Measurements from ENCODE around the gene UBE2D2. TPM values are rescaled to one million over a fixed set of nuclear protein-coding genes. Genes with fewer than 3 reads are reported as not detected.

The UBE2D2 gene
- total and polyA plus RNA-seq, 10 of the 15 experiments (the other 5 are each of a cell fraction or from before 2014, with no cell fraction given), result 58.6 to 245 (median 128) TPM

DNA sequence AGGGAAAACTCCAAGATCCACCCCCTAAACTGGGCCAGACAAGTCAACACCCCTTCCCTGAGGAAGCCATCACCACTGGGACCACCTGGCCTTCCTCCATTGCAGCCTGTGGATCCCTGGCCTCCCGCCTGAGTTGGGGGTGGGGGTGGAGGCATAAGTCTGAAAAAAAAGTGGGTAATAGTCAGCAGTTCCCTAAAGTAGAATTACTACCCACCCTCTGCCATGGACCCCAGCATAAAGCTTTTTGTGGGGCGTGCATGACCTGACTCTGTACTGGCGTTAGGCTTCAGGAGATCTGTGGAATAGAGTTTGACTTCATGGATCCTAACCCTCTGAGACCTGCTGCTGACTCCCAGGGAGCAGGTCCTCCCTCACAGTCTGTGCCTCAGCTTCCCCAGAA is 85.0 kb downstream of the UBE2D2 start:
- BruUV-seq (replicated peaks), result no TSS peak
- H3K4me2 ChIP-seq (ENCODE audit: control insufficient read depth, insufficient read depth), result no peak overlapping the region
- ChIA-PET SMC1A (ENCODE audit: uncharacterized antibody, unreplicated experiment) (interaction anchor here (1.0 to 9.6 kb wide), 2 partner anchors 11 to 223 kb away, joined by 3 to 175 read pairs; no protein-coding TSS in a partner anchor), POLR2A (interaction anchor here (0.6 to 1.3 kb wide), 2 partner anchors 8 to 73 kb away, joined by 3 to 4 read pairs; no protein-coding TSS in a partner anchor), CTCF (interaction anchor here (0.7 to 9.3 kb wide), 3 partner anchors 10 to 14 kb away, joined by 3 to 201 read pairs (median 12); no protein-coding TSS in a partner anchor), RAD21 (ENCODE audit: unreplicated experiment) (interaction anchor here (10.9 kb wide), 1 partner anchor 10 kb away, joined by 265 read pairs; no protein-coding TSS in a partner anchor)
- no peaks in the 10 kb centered on the region for H4K20me1 ChIP-seq (ENCODE audit: control insufficient read depth, insufficient read depth)
- intact Hi-C loops (cut with micrococcal nuclease; ENCODE audit: unreplicated experiment) (no loop called here), in situ Hi-C loops (cut with MboI) (no loop called here)
- ATAC-seq (no peak), FAIRE-seq (no peak), DNase-seq (ENCODE audit: low read depth, low spot score) (no peak)
- H3K36me3 ChIP-seq (ENCODE audit: control insufficient read depth in 2 of 2, insufficient read depth in 2 of 2, low read length in 1 of 2), result no peaks in the 10 kb centered on the region
- peaks cover 37% of the 10 kb centered on the region for H3K79me2 ChIP-seq (ENCODE audit: control insufficient read depth, insufficient read depth, low read length)
- H3K27me3 ChIP-seq (replicated peaks in 1 of 2; ENCODE audit: control insufficient read depth in 2 of 2, insufficient read depth in 2 of 2, low read length in 1 of 2), result no peaks in the 10 kb centered on the region
- H3K9me3 ChIP-seq (replicated peaks; ENCODE audit: control insufficient read depth, insufficient read depth, low read length), result no peaks in the 10 kb centered on the region
- peaks cover 18% of the 10 kb centered on the region for H3K4me1 ChIP-seq (ENCODE audit: control insufficient read depth, insufficient read depth, low read length)
- H3K4me3 ChIP-seq, result no peak overlapping the region
- no peak overlapping the region for H3K9ac ChIP-seq (ENCODE audit: control insufficient read depth, insufficient read depth, low read length)
- no peak overlapping the region for H2AFZ ChIP-seq (ENCODE audit: control insufficient read depth, low read depth, low read length)
- no peak for TF ChIP-seq BCL11A (IDR thresholded peaks at IDR 0.05; ENCODE audit: low read depth, low read length)
- TF ChIP-seq RAD51 (IDR thresholded peaks at IDR 0.05), result no peak
- TF ChIP-seq ZNF274 (IDR thresholded peaks at IDR 0.05; ENCODE audit: insufficient read depth, insufficient read length), result no peak
- no peak for TF ChIP-seq BHLHE40 (IDR thresholded peaks at IDR 0.05; ENCODE audit: borderline replicate concordance in 1 of 2, low read depth in 2 of 2, low read length in 1 of 2)
- no peak for TF ChIP-seq SPI1 (IDR thresholded peaks at IDR 0.05; ENCODE audit: borderline replicate concordance, insufficient read depth, low read depth, low read length)
- TF ChIP-seq, protein P1, sequence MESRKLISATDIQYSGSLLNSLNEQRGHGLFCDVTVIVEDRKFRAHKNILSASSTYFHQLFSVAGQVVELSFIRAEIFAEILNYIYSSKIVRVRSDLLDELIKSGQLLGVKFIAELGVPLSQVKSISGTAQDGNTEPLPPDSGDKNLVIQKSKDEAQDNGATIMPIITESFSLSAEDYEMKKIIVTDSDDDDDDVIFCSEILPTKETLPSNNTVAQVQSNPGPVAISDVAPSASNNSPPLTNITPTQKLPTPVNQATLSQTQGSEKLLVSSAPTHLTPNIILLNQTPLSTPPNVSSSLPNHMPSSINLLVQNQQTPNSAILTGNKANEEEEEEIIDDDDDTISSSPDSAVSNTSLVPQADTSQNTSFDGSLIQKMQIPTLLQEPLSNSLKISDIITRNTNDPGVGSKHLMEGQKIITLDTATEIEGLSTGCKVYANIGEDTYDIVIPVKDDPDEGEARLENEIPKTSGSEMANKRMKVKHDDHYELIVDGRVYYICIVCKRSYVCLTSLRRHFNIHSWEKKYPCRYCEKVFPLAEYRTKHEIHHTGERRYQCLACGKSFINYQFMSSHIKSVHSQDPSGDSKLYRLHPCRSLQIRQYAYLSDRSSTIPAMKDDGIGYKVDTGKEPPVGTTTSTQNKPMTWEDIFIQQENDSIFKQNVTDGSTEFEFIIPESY (IDR thresholded peaks at IDR 0.05), result no peak
- TF ChIP-seq, protein P2, sequence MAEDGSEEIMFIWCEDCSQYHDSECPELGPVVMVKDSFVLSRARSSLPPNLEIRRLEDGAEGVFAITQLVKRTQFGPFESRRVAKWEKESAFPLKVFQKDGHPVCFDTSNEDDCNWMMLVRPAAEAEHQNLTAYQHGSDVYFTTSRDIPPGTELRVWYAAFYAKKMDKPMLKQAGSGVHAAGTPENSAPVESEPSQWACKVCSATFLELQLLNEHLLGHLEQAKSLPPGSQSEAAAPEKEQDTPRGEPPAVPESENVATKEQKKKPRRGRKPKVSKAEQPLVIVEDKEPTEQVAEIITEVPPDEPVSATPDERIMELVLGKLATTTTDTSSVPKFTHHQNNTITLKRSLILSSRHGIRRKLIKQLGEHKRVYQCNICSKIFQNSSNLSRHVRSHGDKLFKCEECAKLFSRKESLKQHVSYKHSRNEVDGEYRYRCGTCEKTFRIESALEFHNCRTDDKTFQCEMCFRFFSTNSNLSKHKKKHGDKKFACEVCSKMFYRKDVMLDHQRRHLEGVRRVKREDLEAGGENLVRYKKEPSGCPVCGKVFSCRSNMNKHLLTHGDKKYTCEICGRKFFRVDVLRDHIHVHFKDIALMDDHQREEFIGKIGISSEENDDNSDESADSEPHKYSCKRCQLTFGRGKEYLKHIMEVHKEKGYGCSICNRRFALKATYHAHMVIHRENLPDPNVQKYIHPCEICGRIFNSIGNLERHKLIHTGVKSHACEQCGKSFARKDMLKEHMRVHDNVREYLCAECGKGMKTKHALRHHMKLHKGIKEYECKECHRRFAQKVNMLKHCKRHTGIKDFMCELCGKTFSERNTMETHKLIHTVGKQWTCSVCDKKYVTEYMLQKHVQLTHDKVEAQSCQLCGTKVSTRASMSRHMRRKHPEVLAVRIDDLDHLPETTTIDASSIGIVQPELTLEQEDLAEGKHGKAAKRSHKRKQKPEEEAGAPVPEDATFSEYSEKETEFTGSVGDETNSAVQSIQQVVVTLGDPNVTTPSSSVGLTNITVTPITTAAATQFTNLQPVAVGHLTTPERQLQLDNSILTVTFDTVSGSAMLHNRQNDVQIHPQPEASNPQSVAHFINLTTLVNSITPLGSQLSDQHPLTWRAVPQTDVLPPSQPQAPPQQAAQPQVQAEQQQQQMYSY (CRISPR knock-in tag; IDR thresholded peaks at IDR 0.05), result no peak
- TF ChIP-seq, protein P3, sequence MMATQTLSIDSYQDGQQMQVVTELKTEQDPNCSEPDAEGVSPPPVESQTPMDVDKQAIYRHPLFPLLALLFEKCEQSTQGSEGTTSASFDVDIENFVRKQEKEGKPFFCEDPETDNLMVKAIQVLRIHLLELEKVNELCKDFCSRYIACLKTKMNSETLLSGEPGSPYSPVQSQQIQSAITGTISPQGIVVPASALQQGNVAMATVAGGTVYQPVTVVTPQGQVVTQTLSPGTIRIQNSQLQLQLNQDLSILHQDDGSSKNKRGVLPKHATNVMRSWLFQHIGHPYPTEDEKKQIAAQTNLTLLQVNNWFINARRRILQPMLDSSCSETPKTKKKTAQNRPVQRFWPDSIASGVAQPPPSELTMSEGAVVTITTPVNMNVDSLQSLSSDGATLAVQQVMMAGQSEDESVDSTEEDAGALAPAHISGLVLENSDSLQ (IDR thresholded peaks at IDR 0.05), result no peak
- no peak for TF ChIP-seq ETV6 (conservative IDR thresholded peaks at IDR 0.05 in 1 of 2, IDR thresholded peaks at IDR 0.05 in 1 of 2; ENCODE audit: borderline replicate concordance in 1 of 2, low read depth in 1 of 2)
- TF ChIP-seq, protein P4, sequence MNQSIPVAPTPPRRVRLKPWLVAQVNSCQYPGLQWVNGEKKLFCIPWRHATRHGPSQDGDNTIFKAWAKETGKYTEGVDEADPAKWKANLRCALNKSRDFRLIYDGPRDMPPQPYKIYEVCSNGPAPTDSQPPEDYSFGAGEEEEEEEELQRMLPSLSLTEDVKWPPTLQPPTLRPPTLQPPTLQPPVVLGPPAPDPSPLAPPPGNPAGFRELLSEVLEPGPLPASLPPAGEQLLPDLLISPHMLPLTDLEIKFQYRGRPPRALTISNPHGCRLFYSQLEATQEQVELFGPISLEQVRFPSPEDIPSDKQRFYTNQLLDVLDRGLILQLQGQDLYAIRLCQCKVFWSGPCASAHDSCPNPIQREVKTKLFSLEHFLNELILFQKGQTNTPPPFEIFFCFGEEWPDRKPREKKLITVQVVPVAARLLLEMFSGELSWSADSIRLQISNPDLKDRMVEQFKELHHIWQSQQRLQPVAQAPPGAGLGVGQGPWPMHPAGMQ (IDR thresholded peaks at IDR 0.05; ENCODE audit: borderline replicate concordance), result no peak
- TF ChIP-seq NFYA (IDR thresholded peaks at IDR 0.05; ENCODE audit: borderline replicate concordance, low read depth, low read length), result no peak
- TF ChIP-seq NFYB (IDR thresholded peaks at IDR 0.05; ENCODE audit: insufficient read depth, low read depth, low read length), result no peak
- TF ChIP-seq PML (IDR thresholded peaks at IDR 0.05; ENCODE audit: low read length), result no peak
- no peak overlapping the region for H3K27ac ChIP-seq (ENCODE audit: control insufficient read depth, insufficient read depth)
- 96% methylated on average over 3 of the region's 3 CpGs for WGBS (ENCODE audit: insufficient coverage, insufficient replicate concordance, low lambda C conversion rate, missing lambda C conversion rate)
